HUES6 (cell line): ENCODE results near the gene STT3B.

Source experiments
- H3K27ac ChIP-seq: 2 replicates; pipeline ENCODE4 v1.7.0; 2013; ENCODE audit warnings: low read depth, mild to moderate bottlenecking, low read length, inconsistent platforms
- H3K27me3 ChIP-seq: 2 replicates; pipeline ENCODE4 v1.6.1; 2013; ENCODE audit warnings: low read length; ENCODE audit not compliant: control insufficient read depth, insufficient read depth
- H3K36me3 ChIP-seq: 2 replicates; pipeline ENCODE4 v1.6.1; 2013; ENCODE audit warnings: low read length; ENCODE audit not compliant: control insufficient read depth, insufficient read depth
- H3K4me1 ChIP-seq: 2 replicates; pipeline ENCODE4 v1.6.1; 2013; ENCODE audit warnings: low read length; ENCODE audit not compliant: control insufficient read depth, insufficient read depth
- H3K4me3 ChIP-seq: 2 replicates; pipeline ENCODE4 v1.5.1; 2013; ENCODE audit warnings: low read depth, low read length
- H3K9ac ChIP-seq: one replicate; pipeline ENCODE4 v1.6.1; 2013; ENCODE audit warnings: mild to moderate bottlenecking, low read length
- H3K9me3 ChIP-seq: 2 replicates; pipeline ENCODE4 v1.6.1; 2013; ENCODE audit warnings: low read depth, low read length; ENCODE audit not compliant: control insufficient read depth, insufficient read depth

The STT3B gene

GRCh38 chr3:31552103-31552502 lies 19.4 kb downstream of the STT3B start:
- no peaks in the 10 kb centered on the region for H3K27me3 ChIP-seq
- H3K36me3 ChIP-seq: 0 out of 2 replicates have a peak, but pooled peaks cover 4% of the 10 kb centered on the region
- peaks cover 6% of the 10 kb centered on the region; the same call in 1 of the 2 replicates for H3K9me3 ChIP-seq
- no peak overlapping the region for H3K9ac ChIP-seq
- no peak overlapping the region for H3K27ac ChIP-seq
- H3K4me3 ChIP-seq: no peak overlapping the region
- peaks cover 3% of the 10 kb centered on the region; the same call in 1 of the 2 replicates for H3K4me1 ChIP-seq

DNA sequence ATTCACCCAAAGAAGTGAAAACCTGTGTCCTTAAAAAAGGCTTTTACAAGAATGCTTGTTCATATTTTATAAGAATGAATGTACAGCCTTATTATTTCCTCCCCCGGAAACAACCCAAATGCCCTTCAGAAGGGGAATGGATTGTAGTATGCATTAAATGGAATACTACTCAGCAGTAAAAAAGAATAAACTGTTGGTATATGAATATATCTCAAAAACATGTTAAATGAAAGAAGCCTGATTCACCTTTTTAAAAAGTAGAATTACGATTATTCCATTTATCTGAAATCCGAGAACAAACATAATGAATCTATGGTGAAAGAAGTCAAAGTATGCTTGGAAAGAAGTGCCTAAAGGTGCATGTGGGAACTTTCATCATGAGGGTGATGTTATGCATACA lies 20.5 kb downstream of the STT3B start:
- 0 out of 2 replicates have a peak, but pooled peaks cover 4% of the 10 kb centered on the region for H3K36me3 ChIP-seq
- no peaks in the 10 kb centered on the region; the same call in 1 of the 2 replicates for H3K4me1 ChIP-seq
- H3K27ac ChIP-seq: no peak overlapping the region
- no peak overlapping the region for H3K4me3 ChIP-seq
- peaks cover 6% of the 10 kb centered on the region; the same call in 1 of the 2 replicates for H3K9me3 ChIP-seq
- H3K9ac ChIP-seq: no peak overlapping the region
- H3K27me3 ChIP-seq: no peaks in the 10 kb centered on the region

GRCh38 chr3:31555204-31555603 lies 22.5 kb downstream of the STT3B start:
- Histone ChIP-seq H3K27me3 (no peaks in the 10 kb centered on the region), H3K27ac (no peak overlapping the region), H3K36me3 (0 out of 2 replicates have a peak, but pooled peaks cover 4% of the 10 kb centered on the region), H3K4me1 (no peaks in the 10 kb centered on the region), H3K9ac (no peak overlapping the region), H3K9me3 (peaks cover 6% of the 10 kb centered on the region; the same call in 1 of the 2 replicates), H3K4me3 (no peak overlapping the region)

GRCh38 chr3:31559872-31560534 lies 27.3 kb downstream of the STT3B start:
- Histone ChIP-seq H3K36me3 (no peaks in the 10 kb centered on the region), H3K9me3 (no peaks in the 10 kb centered on the region; the same call in 1 of the 2 replicates), H3K4me3 (no peak overlapping the region), H3K27ac (no peak overlapping the region), H3K27me3 (no peaks in the 10 kb centered on the region), H3K4me1 (peaks cover 13% of the 10 kb centered on the region), H3K9ac (no peak overlapping the region)

DNA sequence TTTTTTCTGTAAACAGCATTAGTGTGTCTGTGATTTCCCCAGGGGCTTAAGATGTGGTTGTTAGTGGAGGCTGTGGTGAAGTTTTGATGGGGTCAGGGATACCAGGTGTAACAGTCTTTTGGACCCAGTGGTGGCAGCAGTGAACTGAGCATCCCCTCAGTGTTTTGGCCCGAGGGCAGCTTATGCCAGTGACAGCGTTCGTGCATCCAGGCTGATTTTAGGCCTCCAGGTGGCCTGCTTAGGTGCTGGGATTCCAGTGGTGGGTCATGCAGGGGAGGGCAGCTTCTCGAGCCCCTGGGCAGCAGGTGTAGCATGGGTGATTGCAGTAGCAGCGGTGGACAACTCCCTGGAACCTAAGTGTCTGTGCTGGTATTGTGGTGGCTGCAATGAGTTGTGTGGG lies 29.2 kb downstream of the STT3B start:
- H3K36me3 ChIP-seq: no peaks in the 10 kb centered on the region
- H3K9ac ChIP-seq: no peak overlapping the region
- H3K27me3 ChIP-seq: no peaks in the 10 kb centered on the region
- H3K4me3 ChIP-seq: no peak overlapping the region
- H3K4me1 ChIP-seq: peaks cover 13% of the 10 kb centered on the region
- H3K9me3 ChIP-seq: no peaks in the 10 kb centered on the region; the same call in 1 of the 2 replicates
- no peak overlapping the region for H3K27ac ChIP-seq

DNA sequence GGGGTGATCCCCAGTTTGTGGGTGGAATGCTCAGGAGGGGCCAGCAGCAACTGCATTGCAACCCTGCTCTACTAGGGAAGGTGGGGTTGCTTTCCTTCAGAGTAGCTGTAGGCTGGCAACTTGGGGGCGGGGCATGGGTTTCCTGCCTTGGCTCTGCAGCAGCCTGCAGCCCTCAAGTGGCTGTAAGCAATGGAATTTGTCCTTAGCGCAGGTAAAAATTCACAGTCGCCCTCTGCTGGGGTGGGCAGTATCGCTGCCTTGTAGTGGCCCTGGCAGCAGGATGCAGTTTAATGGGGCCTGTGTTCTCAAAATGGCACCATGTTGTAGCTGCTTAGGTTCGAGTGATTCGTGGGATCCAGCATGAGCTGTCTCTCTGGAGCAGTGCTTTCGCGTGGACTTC lies 29.8 kb downstream of the STT3B start:
- Histone ChIP-seq H3K4me3 (no peak overlapping the region), H3K27me3 (no peaks in the 10 kb centered on the region), H3K4me1 (peaks cover 13% of the 10 kb centered on the region), H3K9me3 (no peaks in the 10 kb centered on the region; the same call in 1 of the 2 replicates), H3K36me3 (no peaks in the 10 kb centered on the region), H3K9ac (no peak overlapping the region), H3K27ac (no peak overlapping the region)

GRCh38 chr3:31565288-31565687 lies 32.6 kb downstream of the STT3B start:
- Histone ChIP-seq H3K9ac (no peak overlapping the region), H3K4me3 (no peak overlapping the region), H3K4me1 (peaks cover 23% of the 10 kb centered on the region), H3K9me3 (no peaks in the 10 kb centered on the region), H3K27ac (no peak overlapping the region), H3K36me3 (no peaks in the 10 kb centered on the region), H3K27me3 (no peaks in the 10 kb centered on the region)

DNA sequence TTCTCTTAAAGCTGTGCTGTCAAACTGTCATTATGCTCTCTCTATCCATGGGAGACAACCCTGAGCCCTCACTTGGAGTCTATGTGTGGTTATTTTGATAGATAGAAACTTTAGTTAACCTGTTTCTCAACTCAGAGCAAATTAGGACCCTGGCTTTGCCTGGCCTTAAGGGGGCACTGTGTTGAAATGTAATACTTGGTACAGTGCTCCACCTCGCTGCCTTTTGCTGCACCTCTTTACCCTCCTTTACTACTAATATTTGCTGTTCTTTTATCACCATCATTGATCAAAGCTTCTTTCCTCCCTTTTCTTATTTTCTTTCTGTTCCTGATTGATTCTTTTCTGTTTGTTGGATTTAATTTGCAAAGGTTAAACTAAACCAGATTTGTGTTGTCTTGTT lies 34.3 kb downstream of the STT3B start:
- Histone ChIP-seq H3K36me3 (no peaks in the 10 kb centered on the region), H3K4me1 (peaks cover 22% of the 10 kb centered on the region), H3K4me3 (no peak overlapping the region), H3K27me3 (no peaks in the 10 kb centered on the region), H3K9ac (no peak overlapping the region), H3K9me3 (no peaks in the 10 kb centered on the region), H3K27ac (no peak overlapping the region)

DNA sequence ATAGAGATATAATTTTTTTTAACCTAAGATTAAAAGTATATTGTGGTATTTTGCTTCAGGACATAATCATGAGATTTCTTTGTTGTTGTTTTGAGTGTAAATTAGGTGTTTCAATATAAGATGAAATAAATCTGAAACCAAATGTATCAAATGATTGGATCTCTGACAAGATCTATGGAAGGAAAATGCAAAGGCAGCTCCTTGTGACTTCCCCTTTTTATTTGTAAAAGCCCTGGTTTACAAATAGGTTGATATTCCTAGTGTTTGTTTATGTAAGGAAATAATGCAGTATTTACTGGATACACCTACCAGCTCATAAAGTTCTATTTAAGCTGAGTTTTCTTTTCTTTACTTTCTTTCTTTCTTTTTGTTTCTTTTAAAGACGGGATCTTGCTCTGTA lies 35.9 kb downstream of the STT3B start:
- H3K9ac ChIP-seq: no peak overlapping the region
- peaks cover 16% of the 10 kb centered on the region; the same call in 1 of the 2 replicates for H3K4me1 ChIP-seq
- no peak overlapping the region for H3K27ac ChIP-seq
- H3K36me3 ChIP-seq: no peaks in the 10 kb centered on the region
- H3K27me3 ChIP-seq: no peaks in the 10 kb centered on the region
- no peaks in the 10 kb centered on the region for H3K9me3 ChIP-seq
- no peak overlapping the region for H3K4me3 ChIP-seq

GRCh38 chr3:31571325-31571724 lies 38.6 kb downstream of the STT3B start:
- H3K36me3 ChIP-seq: no peaks in the 10 kb centered on the region
- no peaks in the 10 kb centered on the region for H3K27me3 ChIP-seq
- no peaks in the 10 kb centered on the region for H3K9me3 ChIP-seq
- no peak overlapping the region for H3K9ac ChIP-seq
- H3K27ac ChIP-seq: no peak overlapping the region
- peaks cover 28% of the 10 kb centered on the region; the same call in 1 of the 2 replicates for H3K4me1 ChIP-seq
- no peak overlapping the region for H3K4me3 ChIP-seq

DNA sequence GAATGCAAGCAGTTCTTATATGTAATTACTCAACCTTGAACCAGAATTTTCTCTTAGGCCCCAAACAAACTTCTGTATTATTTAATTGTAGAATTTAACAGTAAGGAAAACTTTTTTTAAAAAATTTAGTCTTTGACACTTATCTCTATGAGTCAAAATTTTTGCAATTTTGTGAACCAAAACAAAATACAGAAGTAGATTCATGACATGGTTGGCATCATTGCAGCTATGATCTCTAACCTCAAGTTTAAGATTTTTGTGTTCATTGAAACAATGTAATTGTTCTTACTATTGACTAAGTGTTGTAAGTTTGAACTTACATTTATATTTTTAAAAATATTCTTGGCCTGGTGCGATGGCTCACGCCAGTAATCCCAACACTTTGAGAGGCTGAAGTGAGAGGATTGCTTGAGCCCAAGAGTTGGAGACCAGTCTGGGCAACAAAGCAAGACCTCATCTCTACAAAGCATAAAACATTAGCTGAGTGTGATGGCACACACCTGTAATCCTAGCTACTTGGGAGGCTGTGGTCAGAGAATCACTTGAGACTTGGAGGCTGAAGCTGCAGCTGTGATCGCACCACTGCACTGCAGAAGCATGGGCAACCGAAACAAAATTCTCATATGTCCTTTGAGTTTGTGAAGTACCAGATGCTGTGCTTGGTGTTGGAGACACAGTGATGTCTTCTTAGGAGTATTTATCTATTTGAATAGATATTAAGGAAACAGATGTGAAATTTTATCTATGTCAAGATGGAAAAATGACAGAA lies 39.7 kb downstream of the STT3B start:
- Histone ChIP-seq H3K4me3 (no peak overlapping the region), H3K9me3 (no peaks in the 10 kb centered on the region), H3K4me1 (peaks cover 28% of the 10 kb centered on the region; the same call in 1 of the 2 replicates), H3K9ac (no peak overlapping the region), H3K27me3 (no peaks in the 10 kb centered on the region), H3K27ac (no peak overlapping the region), H3K36me3 (0 out of 2 replicates have a peak, but pooled peaks cover under 1% of the 10 kb centered on the region)
